Upper lobe of right lung (tissue), 1 donor: ENCODE measurements around the gene PTH1R. TPM values are rescaled to one million over a fixed set of nuclear protein-coding genes. Genes with fewer than 3 reads are reported as not detected.

ENCODE experiments used
- ATAC-seq: fragments of 200-7000 bp; cut with Tn5 transposase; one replicate; pipeline ENCODE4 v1.9.1; 2020; ENCODE audit warnings: mild to moderate bottlenecking, moderate library complexity
- DNase-seq: peaks from one replicate; pipeline ENCODE4 v3.0.0-alpha.2; 2020
- H3K27ac ChIP-seq: fragments of 200-600 bp; one replicate; pipeline ENCODE4 v1.8.0; 2022
- H3K27me3 ChIP-seq: fragments of 200-600 bp; one replicate; pipeline ENCODE4 v1.8.0; 2022; ENCODE audit warnings: mild to moderate bottlenecking
- H3K36me3 ChIP-seq: fragments of 200-600 bp; one replicate; pipeline ENCODE4 v1.8.0; 2022
- H3K4me1 ChIP-seq: fragments of 200-600 bp; one replicate; pipeline ENCODE4 v1.8.0; 2022
- H3K4me3 ChIP-seq: fragments of 200-600 bp; one replicate; pipeline ENCODE4 v1.8.0; 2022; ENCODE audit warnings: mild to moderate bottlenecking
- H3K9me3 ChIP-seq: fragments of 200-600 bp; one replicate; pipeline ENCODE4 v1.8.0; 2022
- CTCF ChIP-seq: fragments of 200-600 bp; IDR thresholded peaks from one replicate; pipeline ENCODE4 v1.8.0; 2022; ENCODE audit warnings: antibody characterized with exemption
- intact Hi-C: fragments of 100-400 bp; cut with DNase I; formaldehyde crosslinking; loops from one replicate; pipeline ENCODE4 v1.11.0; 2022
- total RNA-seq: library from RNA; stranded (reverse); fragmentation: NEBNext Ultra II Directional; extraction: Animal tissue kit (Norgen Biotek cat#: 25700); gene quantifications from one replicate; pipeline ENCODE4 v1.2.1, GENCODE V29; 2021
- donor health status: DM: no; HTN: yes; CAD: no; lungs with severe emphysema.

The PTH1R gene
- total RNA-seq, 1 donor from 2014 or later: 14.9 TPM

DNA sequence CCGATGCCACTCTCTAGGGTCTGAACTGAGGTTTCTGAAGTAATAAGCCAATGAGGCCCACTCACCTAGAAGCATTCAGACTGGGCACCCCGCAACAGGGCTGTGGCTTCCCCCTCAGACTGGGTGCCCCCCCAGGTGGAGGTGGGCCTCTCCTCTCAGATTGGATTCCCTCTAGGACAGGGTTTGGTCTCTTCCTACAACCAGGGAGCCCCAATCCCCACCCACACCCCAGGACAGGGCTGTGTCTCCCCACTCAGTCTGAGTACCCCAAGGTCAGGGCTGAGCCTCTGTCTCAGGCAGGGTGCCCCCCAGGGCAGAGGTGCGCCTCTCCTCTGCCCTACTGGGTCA, 27.7 kb downstream of the PTH1R start:
- TF ChIP-seq CTCF: no peak
- ATAC-seq: no peak
- peak; percentile 37 for DNase-seq
- Histone ChIP-seq H3K4me1 (peaks cover 14% of the 10 kb centered on the region), H3K9me3 (no peaks in the 10 kb centered on the region), H3K27me3 (no peaks in the 10 kb centered on the region), H3K4me3 (no peak overlapping the region), H3K36me3 (no peaks in the 10 kb centered on the region), H3K27ac (no peak overlapping the region)
- intact Hi-C loops: no loop called here

GRCh38 chr3:46905661-46906451, 28.3 kb downstream of the PTH1R start:
- Histone ChIP-seq H3K9me3 (no peaks in the 10 kb centered on the region), H3K27me3 (no peaks in the 10 kb centered on the region), H3K4me3 (no peak overlapping the region), H3K27ac (no peak overlapping the region), H3K36me3 (no peaks in the 10 kb centered on the region), H3K4me1 (peaks cover 13% of the 10 kb centered on the region)
- DNase-seq (peak; percentile 50), ATAC-seq (no peak)
- intact Hi-C loops: no loop called here
- TF ChIP-seq CTCF: no peak

DNA sequence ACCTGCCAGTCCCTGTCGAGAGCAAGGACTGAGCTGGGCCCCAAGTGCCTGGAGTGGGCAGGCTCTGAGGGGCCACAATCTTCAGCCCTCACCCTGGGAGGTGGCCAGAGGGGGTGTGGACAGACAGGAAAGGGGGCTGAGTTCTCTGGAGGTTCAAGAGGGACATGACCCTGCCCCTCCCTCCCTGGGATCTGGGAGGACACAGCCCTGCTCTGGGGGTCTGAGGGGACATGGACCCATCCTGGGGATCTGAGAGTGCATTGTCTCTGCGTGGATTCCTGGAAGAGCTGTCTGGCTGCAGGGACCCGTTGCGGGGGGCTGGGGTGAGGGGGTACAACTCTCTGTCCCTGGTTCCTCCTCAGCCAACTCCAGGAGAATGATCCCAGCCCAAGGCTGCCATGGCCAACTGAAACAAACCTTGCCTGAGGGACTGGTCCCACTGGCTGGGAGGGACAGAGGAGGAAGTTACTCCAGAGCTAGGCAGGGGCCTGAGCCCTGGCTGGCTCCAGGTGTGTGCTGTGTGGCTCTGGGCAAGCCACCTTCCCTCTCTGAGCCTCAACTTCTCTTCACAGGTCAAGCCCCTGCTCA, 29.0 kb downstream of the PTH1R start:
- Histone ChIP-seq H3K9me3 (no peaks in the 10 kb centered on the region), H3K4me3 (no peak overlapping the region), H3K27ac (no peak overlapping the region), H3K4me1 (peaks cover 13% of the 10 kb centered on the region), H3K36me3 (no peaks in the 10 kb centered on the region), H3K27me3 (no peaks in the 10 kb centered on the region)
- peak; percentile 51 for DNase-seq
- intact Hi-C loops: no loop called here
- no peak for TF ChIP-seq CTCF
- no peak for ATAC-seq

DNA sequence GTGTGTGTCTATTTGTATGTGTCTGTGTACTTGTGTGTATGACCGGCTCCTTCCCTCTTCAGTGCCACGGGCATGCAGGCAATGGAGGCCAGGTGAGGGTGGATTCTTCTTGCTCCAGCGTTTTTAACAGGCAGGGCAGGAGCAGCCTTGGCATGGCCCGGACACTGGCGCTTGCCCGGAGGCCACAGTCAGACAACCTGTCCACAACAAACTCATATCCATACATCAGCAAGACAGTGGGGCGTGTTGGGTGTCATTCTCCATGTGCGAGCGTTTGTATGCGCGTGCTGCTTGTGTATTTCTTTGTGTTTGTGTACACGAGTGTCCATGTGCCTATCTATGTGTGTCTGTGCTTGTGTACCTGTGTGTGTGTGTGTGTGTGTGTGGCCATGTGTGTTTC, 29.8 kb downstream of the PTH1R start:
- no peak for TF ChIP-seq CTCF
- H3K4me1 ChIP-seq: peaks cover 13% of the 10 kb centered on the region
- no peaks in the 10 kb centered on the region for H3K9me3 ChIP-seq
- ATAC-seq: no peak
- no peak overlapping the region for H3K4me3 ChIP-seq
- no peaks in the 10 kb centered on the region for H3K36me3 ChIP-seq
- intact Hi-C loops: no loop called here
- H3K27me3 ChIP-seq: no peaks in the 10 kb centered on the region
- DNase-seq: peak; percentile 48
- H3K27ac ChIP-seq: no peak overlapping the region

- H3K4me1 ChIP-seq: peaks cover 13% of the 10 kb centered on the region
- H3K9me3 ChIP-seq: no peaks in the 10 kb centered on the region
- intact Hi-C loops: no loop called here
- TF ChIP-seq CTCF: no peak
- no peaks in the 10 kb centered on the region for H3K27me3 ChIP-seq
- no peak for ATAC-seq
- no peak overlapping the region for H3K27ac ChIP-seq
- H3K4me3 ChIP-seq: no peak overlapping the region
- DNase-seq: no peak
- H3K36me3 ChIP-seq: no peaks in the 10 kb centered on the region
These were observed 30.4 kb downstream of the PTH1R start for GRCh38 chr3:46907960-46908293.
